PFSK-1 (cell line): ENCODE data around the gene MOV10L1.

Experiments
- FOXP2 ChIP-seq: optimal IDR thresholded peaks from 2 replicates; pipeline ENCODE3; 2011; ENCODE audit warnings: borderline replicate concordance, control low read depth, inconsistent platforms; ENCODE audit not compliant: insufficient read depth; ENCODE audit errors: extremely low read length, extremely low read depth
- POLR2AphosphoS5 ChIP-seq: IDR thresholded peaks from 2 replicates; pipeline ENCODE4 v1.6.1; 2012; ENCODE audit warnings: low read depth, mild to moderate bottlenecking, control low read depth, low read length, moderate library complexity
- SIN3A ChIP-seq: IDR thresholded peaks from 2 replicates; pipeline ENCODE4 v1.6.1; 2012; ENCODE audit warnings: mild to moderate bottlenecking, low read length, moderate library complexity, borderline replicate concordance; ENCODE audit not compliant: insufficient read depth
- TAF1 ChIP-seq: IDR thresholded peaks from 2 replicates; pipeline ENCODE4 v1.6.1; 2012; ENCODE audit warnings: low read length, control low read depth, borderline replicate concordance; ENCODE audit not compliant: insufficient read depth
- TF ChIP-seq, protein P1 (sequence below), 2 experiments: IDR thresholded peaks; 2 replicates each; pipeline versions ENCODE4 v1.6.1 to v1.8.0; 2011 to 2012; ENCODE audit warnings: low read depth in 2 of 2, low read length in 2 of 2, control low read depth in 1 of 2, inconsistent platforms in 1 of 2, mild to moderate bottlenecking in 1 of 2, moderate library complexity in 1 of 2; ENCODE audit not compliant: insufficient read depth in 1 of 2

DNA sequence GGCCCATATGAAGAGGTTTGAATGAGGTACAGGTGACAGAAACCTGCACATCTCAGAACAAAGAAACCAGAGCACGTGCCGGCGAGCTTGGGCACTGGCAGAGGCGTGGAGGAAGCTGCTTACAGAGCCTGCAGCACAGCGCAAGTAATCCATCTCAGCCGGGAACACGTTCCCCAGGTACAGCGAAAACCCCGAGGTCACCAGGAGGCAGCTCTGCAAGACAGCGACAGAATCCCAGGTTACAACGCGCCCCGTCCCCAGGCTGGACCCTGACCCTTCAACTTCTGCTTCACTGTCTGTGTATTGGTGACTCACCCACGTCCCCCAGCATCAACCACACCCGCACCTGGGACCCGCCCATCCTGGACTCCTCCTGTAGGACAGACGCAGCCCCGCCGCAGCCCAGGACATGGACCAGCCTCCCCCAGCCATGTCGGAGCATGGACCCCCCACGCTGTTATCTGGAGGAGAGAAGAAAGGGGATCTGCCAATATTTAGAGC is 6.8 kb upstream of the MOV10L1 start:
- TF ChIP-seq, protein P1, sequence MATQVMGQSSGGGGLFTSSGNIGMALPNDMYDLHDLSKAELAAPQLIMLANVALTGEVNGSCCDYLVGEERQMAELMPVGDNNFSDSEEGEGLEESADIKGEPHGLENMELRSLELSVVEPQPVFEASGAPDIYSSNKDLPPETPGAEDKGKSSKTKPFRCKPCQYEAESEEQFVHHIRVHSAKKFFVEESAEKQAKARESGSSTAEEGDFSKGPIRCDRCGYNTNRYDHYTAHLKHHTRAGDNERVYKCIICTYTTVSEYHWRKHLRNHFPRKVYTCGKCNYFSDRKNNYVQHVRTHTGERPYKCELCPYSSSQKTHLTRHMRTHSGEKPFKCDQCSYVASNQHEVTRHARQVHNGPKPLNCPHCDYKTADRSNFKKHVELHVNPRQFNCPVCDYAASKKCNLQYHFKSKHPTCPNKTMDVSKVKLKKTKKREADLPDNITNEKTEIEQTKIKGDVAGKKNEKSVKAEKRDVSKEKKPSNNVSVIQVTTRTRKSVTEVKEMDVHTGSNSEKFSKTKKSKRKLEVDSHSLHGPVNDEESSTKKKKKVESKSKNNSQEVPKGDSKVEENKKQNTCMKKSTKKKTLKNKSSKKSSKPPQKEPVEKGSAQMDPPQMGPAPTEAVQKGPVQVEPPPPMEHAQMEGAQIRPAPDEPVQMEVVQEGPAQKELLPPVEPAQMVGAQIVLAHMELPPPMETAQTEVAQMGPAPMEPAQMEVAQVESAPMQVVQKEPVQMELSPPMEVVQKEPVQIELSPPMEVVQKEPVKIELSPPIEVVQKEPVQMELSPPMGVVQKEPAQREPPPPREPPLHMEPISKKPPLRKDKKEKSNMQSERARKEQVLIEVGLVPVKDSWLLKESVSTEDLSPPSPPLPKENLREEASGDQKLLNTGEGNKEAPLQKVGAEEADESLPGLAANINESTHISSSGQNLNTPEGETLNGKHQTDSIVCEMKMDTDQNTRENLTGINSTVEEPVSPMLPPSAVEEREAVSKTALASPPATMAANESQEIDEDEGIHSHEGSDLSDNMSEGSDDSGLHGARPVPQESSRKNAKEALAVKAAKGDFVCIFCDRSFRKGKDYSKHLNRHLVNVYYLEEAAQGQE (IDR thresholded peaks at IDR 0.05; ENCODE audit: insufficient read depth in 1 of 2, low read depth in 2 of 2, low read length in 2 of 2), result no peak
- no peak for TF ChIP-seq TAF1
- no peak for TF ChIP-seq POLR2AphosphoS5
- TF ChIP-seq SIN3A, result no peak
- no peak for TF ChIP-seq FOXP2
